Esophagus muscularis mucosa (tissue), 3 donors: ENCODE measurements around the gene RYR2.

Source experiments
- POLR2A ChIP-seq: fragments of 450-650 bp; IDR thresholded peaks from one replicate; pipeline ENCODE4 v1.6.1; 2017; ENCODE audit warnings: antibody characterized with exemption, moderate library complexity, mild to moderate bottlenecking, low read depth
- POLR2AphosphoS5 ChIP-seq, 2 donors: sonication (generic); formaldehyde crosslinking; IDR thresholded peaks; one replicate each; pipeline ENCODE4 v1.6.1; 2017; ENCODE audit warnings: antibody characterized with exemption in 2 of 2
- TF ChIP-seq, protein P1 (sequence below), 3 experiments: fragments of 200-600 bp in 2 of 3; fragments of 450-650 bp in 1 of 3; sonication (generic) in 2 of 3; IDR thresholded peaks; one replicate each; pipeline ENCODE4 v1.5.1; 2017 to 2019; ENCODE audit warnings: antibody characterized with exemption in 3 of 3, mild to moderate bottlenecking in 2 of 3, moderate library complexity in 1 of 3

GRCh38 chr1:237838904-237839534, 797.0 kb downstream of the RYR2 start:
- TF ChIP-seq POLR2AphosphoS5 (IDR thresholded peaks at IDR 0.05), result no peak
- TF ChIP-seq, protein P1, sequence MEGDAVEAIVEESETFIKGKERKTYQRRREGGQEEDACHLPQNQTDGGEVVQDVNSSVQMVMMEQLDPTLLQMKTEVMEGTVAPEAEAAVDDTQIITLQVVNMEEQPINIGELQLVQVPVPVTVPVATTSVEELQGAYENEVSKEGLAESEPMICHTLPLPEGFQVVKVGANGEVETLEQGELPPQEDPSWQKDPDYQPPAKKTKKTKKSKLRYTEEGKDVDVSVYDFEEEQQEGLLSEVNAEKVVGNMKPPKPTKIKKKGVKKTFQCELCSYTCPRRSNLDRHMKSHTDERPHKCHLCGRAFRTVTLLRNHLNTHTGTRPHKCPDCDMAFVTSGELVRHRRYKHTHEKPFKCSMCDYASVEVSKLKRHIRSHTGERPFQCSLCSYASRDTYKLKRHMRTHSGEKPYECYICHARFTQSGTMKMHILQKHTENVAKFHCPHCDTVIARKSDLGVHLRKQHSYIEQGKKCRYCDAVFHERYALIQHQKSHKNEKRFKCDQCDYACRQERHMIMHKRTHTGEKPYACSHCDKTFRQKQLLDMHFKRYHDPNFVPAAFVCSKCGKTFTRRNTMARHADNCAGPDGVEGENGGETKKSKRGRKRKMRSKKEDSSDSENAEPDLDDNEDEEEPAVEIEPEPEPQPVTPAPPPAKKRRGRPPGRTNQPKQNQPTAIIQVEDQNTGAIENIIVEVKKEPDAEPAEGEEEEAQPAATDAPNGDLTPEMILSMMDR (IDR thresholded peaks at IDR 0.05), result no peak
- TF ChIP-seq POLR2A, result no peak
